AG08396 (cell line): ENCODE measurements around the gene DPYD.

Experiments used
- DNase-seq: peaks from one replicate; pipeline ENCODE4 v3.0.0; 2012; ENCODE audit warnings: low spot score, mixed read lengths

The DPYD gene

DNA sequence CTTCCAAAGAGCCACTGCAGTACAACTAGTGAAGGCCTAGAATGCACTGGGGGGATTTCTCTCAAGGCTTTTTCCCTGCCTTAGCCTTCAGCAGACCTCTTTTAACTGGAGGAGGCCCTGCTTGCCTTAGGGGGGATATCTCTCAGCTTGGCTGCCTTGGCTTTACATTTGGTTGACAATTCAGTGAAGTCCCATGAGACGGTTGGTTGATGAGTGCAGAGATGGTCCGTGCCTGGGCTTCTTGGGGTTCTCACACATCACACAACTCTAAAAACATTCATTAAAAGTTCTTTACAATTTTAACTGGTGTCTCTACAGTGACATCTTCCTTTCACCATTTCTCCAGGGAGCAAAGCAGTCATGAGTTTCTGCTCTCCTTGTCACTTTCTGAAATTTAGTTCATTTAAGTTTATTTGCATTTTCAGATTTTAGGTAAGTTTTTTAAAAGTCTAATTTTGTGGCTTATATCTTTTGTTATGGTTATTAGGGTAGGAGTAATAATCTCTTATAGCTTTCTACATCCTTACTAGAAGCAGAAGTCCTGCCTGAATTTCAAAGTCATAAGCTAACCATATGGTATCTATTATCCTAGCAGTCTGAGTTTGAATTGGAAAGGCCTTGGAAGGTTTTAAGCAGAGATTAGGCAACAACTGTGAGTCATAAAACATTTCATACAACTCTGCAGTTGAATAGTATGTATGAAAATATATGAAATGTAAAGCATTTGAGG is 487.6 kb downstream of the DPYD start:
- peak; percentile 28 for DNase-seq

DNA sequence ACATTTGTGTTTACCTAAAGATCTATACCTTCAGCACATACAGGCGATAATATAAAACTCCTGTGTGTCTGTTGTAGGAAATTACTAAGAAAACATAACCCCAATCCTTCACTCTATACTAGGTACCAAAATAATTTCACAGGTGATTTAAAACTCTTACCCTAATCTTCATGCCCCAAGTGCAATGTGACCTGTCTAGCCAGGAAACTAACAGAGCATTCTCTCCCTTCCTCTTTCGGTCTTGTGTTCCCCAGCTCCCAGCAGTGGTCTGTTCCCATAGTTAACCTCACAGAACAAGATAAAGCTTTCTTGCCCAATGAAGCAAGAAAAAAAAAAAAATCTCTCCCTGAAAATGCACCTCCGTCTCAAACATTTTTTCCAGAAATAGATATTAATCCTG is 493.5 kb downstream of the DPYD start:
- DNase-seq = no peak

DNA sequence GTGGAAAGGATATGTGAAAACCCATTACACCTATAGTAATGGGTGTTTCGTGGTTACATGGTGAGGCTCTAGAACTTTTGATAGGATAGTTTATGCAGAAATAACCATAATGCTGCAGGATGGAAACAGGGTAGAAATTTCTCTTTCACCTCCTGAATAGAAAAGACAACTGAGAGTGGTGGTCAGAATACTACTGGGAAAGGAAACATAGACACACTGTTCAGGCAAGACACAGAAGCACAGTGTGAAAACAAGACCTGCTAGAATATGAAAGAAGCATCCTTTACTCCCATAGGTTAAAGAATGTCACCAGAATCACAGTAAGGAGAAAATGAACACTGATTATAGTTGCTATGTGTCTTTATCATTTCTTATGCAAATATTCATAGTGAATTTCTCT is 496.6 kb downstream of the DPYD start:
- no peak for DNase-seq

DNA sequence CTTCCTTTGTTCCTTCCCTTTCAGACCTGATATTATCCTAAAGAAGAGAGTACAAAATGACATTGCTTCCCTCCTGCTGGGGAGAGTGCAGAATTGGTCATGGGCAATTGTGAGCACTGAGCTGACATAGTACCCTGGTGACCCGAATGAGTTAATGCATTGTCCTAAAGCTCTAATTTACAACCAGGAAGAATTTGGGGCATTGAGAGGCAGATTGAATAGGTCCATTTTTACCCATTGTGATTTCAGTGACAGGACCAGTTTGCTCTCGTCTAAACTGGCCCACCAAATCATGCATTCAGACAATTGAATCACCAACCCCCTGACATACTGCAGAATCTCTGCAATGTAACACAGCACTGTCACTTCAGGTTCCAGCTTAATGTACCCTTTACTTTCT is 497.4 kb downstream of the DPYD start:
- DNase-seq = no peak

DNA sequence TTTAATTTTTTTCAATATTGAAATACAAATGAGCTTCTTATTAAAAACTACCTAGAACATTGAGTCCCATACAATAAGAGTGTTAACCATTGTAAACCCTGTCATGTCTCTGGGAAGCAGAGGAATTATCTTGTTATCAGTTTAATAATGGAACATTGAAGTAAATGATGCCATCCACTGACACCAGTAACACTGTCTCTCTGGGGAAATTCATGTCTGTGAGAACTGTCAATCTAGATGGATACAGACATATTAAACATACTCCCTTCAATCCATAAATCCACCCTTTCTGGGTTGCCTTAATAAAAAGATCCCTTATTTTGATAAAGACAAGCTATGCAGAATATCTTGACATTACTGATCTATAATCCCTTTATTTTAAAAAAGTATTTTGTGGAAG is 503.2 kb downstream of the DPYD start:
- no peak for DNase-seq

DNA sequence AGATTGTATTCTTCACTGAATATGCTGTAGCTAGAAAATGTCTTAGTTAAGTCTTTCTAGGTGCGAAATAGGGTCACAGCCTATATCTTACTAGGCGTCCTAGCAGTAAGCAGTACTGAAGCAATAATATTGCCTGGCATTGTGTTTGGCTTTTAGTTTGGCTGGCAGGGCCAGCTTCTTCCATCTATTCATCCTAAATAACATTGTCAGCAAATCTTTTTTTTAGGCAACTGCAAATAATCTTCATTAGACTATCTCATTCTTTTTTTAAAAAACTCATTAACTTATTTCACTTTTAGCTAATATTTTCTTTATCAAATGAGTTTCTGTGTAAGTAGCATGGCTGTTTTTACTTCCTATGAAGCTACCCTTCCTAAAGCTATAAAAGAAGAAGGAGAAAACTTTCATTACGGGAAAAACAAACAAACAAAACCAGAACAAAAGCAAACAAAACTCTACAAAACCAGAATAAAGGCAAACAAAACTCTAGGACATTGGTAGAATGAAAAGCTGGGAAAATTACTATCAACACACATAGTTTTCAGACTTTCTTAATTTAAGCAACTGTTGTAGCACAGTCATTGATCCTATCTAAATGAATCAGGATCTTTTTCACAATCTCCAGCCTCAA is 506.0 kb downstream of the DPYD start:
- DNase-seq = no peak

DNA sequence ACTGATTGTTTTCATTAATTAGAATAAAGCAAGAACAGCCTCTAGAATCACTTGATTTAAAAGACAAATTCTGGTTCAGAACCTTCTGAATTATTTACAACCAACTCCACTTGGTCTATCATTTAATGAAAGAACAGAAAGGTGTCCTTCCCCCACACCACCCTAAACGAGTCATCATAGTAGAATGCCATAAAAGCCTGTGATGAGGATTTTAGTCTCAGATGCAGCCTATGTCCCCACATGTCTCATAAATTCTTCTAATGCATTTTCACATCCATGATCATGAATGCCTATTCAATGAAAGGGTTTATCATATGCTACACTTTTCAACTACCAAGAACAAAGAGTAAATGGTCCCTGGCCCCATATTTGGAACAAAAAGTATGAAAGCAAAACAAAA is 508.1 kb downstream of the DPYD start:
- DNase-seq = no peak

DNA sequence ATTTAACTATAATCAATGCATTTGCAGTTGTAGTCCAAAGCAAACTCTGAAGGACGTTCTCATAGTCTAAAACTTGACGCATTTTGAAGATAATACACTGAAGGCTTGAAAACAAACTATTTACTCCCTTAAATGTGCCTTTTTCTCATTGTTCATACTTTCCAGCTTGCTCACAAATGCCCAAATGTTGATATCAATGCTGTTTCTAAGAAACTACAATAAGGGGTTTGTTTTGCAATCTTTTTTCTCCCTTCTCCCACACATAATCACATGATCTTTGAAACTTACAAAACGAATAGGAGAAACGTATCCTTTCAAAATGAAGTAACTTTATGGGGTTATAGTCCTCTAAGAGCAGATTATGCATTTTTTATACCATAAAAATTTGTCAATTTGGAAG is 508.7 kb downstream of the DPYD start:
- no peak for DNase-seq

DNA sequence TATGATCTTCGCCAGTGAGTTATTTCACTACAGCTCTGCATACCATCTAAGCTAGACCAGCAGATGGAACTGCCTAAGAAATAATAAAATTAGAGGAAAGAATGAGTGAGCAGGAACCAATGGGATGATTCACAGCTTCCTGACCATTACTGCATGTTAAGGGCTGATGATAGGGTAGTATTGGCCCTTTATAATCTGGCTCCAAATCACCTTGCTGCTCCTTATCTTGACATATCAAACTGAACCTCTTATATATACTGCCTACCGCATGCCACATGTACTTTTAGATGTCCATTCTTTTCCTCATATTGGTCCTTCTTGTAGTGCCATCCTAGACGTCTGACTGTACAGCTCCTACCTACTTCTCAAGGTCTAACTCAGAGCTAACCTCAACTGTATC is 524.4 kb downstream of the DPYD start:
- no peak for DNase-seq

DNA sequence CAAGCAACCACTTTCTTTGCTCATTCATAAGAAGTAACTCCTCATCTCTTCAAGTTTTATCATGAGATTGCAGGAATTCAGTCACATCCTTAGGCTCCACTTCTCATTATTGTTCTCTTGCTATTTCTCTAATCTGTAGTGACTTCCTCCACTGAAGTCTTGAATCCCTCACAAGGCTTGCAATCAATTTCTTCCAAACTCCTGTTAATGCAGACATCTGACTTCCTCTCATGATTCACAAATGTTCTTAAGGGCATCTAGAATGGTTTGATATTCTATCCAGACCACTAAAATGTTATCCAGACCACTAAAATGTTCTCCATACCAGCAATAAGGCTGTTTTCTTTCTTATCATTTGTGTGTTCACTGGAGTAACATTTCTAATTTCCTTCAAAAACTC is 528.1 kb downstream of the DPYD start:
- DNase-seq = no peak

DNA sequence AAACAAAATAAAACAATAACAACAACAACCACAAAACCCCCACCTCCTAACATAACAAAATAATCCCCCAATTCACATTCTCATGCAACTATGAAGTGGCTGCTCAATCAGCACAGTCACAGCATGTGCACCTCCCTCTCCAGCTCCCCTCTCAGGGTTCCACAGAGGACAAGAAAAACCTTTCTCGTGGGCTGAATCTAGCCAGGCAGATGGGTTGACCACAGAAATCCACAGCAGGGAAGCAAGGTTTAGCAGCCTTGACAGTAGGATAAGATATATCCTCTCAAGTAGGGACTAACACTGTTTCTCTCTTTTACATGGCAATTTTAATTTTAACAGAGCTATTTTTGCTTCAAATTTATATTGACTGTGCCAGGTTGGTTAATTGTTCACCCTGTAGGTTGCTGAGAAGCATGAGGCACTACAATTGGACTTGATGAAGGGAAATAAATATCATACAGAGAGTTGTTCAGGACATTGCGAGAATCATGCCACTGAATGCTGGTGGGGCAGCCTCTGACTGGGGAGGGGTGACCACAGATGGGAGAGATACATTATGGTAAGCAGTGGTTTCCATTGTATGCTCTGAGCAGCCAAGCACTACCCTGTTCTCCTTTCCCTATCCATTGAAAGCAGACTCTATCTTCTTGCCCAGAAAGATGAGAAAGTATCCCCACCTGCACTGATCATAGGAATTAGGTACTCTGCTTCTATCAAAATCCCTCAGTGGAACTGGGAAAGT is 535.1 kb downstream of the DPYD start:
- DNase-seq = no peak

DNA sequence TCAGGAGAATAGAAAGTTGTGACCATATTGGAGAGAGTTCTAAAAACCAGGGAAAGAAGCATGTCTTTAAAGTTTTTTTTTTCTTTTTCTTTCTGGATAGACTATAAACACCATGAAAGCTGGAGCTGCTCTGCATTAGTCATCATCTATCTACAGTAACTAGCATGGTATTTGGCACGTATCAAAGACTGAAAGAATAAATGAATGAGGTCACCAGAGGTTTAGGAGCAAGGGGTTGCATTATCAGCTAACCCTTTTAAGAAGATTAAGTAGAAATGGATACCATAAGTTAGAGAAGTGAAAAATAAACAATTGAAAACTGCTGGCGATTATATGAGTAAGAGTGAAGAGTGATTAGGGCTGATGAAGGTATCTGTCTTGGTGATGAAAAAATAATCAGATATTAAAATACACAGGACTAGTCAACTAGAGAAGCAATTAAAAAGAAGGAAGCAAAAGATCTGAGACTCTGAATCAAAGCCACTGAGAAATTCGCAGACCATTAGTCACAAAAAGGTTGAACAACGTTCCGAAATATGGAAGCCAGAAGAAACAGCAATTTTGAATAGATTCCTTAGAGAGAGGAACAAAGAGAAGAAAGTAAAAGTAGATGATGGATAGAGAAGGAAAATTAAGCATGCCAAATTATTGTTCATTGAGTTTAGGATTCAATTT is 536.4 kb downstream of the DPYD start:
- peak; percentile 41 for DNase-seq

DNA sequence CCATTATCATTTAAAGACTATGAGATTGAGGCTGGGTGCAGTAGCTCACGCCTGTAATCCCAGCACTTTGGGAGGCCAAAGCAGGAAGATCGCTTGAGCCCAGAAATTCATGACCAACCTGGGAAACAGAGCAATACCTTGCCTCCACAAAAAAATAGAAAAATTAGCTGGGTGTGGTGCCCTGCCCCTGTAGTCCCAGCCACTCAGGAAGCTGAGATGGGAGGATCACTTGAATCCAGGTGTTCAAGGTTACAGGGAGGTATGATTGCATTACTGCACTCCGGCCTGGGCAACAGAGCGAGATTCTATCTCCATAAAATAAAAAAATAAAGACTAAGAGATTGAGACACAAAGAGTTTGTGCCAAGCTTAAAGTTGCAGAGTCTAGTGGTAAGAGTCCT is 537.0 kb downstream of the DPYD start:
- DNase-seq = no peak

DNA sequence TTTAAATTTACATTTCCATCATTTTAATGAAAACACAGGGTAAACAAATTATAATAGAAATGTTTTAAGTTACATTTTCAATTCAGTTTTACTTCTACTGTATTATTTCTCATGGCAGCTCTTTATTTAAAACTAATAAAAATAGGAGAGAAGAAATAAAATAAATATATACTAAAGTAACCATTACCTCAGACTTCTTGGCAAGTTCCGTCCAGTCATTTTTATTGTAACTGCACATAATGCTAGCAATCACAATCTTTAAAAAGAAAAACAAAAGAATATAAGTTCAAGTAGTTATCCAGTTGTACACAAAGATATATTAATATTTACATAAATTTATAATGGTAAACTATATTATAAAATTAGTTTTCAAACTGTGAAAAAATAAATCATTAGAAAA is 538.6 kb downstream of the DPYD start:
- DNase-seq = no peak

DNA sequence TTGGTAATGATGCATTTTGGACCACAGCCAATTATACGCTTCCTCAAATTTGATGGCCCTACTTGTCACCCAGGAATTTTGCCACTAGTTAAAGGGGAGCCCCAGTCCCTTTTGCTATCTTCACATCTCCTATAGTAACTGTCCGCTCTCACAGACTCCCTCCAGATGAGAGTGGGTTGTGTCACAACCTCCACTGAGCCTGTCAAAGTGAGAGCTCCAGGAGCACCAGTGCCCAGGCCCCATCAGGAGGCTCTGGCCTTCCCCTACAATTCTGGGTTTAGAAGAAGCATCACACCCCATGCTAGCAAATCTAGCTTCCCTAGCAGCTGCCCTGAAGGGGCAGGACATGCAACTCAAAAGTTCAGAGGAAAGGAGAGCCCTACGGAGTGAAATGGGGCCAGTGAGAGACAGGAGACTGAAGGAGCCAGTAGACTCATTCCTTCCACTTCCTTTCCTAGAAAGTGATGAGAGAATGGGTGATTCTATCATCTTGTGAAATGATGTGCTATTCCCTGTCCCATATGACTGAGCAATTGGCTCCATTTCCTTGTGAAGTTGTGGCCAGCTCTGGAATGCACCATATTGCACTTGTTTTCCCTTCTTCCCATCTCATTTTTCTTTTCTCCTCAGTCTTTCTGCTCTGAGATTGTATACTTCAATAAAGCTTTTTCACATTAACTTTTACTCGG is 541.3 kb downstream of the DPYD start:
- peak; percentile 14 for DNase-seq

DNA sequence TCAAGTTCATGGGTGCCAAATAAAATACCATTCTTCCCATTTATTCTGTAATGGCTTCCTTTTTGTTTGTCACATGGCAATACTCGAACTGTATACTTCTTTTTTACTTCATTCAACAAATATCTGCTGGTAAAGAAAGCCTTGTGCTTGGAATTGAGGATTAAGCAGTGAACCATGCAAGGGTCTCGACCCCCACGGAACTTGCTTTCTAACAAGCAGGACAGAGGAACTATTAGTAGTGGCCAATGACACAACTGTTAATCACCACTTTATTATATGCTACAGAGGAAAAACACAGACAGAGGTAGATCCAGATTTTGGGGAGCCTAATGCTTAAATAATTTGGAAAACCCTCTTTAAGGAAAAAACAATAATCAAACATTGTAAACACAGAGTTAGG is 542.2 kb downstream of the DPYD start:
- no peak for DNase-seq

DNA sequence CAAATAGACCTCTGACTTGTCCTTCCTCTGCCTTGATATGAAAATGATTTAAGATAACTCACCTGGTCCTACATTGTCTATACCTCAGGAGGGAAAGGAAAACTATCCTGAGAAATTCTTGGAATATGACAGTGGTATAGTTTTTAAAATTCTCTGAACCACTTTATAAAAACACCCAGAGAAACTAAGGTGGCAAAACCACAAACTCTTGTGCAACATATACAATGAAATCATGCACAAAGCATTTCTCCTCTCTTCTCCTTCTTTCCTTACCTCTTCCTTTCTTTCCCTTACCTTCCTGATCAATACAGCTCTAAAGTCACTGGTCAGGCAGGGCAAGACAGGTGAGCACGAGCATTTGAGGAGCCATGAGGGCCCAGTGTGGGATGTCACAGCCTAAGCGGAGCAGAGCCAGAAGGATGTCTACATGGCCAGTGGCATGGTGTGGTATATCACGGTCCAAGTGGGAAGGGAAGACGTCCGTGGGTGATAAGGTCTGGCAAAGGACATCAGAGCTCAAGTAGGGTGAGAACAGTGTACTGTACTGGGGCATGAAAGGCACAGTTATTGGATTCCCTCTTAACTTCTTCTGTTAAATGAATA is 543.3 kb downstream of the DPYD start:
- no peak for DNase-seq

DNA sequence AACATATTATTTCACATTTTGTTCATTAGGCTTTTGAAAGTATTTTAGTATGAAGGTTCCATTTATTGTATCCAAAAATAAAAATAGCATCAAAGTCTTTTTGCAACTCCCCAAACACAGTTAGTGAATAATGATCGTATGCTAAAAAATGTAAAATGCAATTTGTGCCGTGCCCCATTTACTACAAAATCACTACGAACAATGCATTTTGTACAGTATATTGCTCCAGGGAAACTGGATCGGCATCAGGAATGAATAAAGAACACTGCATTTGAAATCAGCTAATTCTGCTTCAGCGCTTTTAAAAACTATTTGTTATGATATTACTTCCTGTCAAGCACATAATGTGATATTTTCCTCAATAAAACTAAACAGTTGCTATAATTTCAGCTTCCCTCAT is 547.8 kb downstream of the DPYD start:
- DNase-seq = no peak

DNA sequence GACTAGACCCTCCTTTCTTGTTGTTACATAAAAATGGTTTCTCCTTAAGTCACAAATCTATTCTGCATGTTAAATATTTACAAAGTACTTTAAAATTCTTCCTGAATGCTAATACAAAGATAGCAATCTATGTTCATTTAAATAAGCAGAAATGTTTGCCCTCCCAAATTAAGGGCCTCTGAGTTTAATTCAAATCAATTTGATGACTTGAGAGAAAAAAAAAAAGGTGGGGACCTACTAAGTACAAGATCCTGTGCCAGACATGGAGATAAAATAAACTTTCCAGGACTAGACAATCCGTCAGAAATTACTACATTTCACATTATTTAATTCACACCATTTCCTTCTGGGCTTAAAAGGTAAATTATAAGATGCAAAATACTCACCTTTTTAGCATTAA is 548.3 kb downstream of the DPYD start:
- no peak for DNase-seq

DNA sequence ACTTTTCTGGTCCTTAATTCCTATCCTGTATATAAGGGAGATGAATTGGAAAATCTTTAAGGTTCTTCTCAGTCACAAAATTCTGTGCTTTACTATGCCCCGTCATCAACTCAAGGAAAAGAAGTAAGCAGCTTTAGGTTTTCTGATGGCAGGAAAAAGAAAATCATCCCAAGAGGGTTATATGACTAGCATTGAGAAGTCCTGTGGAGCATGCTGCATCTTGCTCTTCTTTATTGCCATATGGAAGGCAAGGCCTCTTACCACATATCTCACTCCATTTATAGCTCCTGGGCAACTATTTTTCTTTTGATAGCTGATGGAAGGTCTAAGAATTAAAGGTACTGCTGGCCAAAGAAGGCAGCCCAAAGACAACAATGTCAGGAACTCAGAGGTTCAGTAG is 552.5 kb downstream of the DPYD start:
- DNase-seq = no peak

DNA sequence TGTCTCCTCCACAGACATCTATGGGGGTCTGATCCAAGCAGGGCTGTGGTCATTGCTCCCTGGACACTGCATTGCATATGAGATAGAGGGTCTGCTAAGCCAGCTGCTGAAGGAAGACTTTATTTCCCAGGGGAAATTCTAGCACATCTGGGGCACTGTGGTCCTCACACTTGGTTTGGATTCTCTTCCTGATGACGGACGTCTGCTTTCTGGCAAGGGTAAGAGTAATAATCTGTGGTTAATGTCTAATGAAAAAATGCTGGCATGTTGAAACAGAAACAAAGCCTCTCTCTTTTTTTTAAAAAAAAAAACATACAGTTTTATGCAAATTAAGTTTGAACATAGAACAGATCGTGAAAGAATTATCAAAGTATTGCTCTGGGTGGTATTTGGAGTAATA is 553.9 kb downstream of the DPYD start:
- no peak for DNase-seq

DNA sequence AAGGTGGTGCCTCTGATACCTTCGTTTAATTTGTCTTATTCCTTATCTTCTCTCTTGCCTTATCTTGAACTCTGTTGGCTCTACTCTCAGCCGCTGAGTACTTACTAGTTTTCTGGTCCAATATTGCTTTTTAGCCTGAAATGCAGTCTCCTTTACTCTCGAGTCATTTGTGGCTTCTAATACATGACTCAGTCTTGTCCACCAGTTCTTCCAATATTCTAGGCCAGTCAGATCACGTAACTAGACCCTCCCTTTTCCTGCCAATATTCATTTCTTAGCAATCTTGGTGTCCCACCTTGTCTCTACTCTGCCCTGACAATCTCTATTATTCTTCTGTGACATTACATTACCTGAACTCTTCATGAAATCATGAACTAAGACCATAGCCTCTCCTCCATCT is 555.8 kb downstream of the DPYD start:
- no peak for DNase-seq
